Measurements from ENCODE around the gene FHOD3.

DNA sequence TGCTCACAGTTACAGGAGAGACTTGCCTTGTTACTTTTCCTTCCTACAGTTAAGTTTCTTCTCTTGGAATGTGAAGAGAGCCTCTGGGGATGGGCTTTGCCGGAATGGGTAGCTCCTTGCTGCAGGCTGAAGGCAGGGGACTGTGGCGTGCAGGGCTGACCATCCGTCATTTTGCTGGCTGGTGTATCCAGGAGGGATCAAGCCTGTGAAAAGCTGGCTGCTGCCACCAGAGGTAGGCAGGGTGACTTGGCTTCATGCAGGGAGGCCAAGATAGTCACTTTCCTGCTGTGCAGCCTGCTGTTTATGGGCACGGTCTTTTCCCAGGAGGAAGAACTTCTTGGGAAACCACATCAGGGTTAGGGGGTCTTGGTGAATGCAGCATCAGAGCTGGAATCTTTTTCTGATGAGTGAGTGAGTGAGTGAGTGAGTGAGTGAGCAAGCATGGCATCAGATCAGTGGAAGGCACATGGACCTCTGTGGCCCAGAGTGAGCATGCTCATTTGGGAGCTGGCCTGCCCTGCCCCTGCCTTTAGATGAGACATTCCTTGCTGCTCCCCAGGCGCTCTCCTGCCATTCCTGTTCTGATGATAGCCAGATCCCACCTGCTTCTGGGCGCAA is 33.0 kb downstream of the FHOD3 start:
- TF ChIP-seq, protein P1, sequence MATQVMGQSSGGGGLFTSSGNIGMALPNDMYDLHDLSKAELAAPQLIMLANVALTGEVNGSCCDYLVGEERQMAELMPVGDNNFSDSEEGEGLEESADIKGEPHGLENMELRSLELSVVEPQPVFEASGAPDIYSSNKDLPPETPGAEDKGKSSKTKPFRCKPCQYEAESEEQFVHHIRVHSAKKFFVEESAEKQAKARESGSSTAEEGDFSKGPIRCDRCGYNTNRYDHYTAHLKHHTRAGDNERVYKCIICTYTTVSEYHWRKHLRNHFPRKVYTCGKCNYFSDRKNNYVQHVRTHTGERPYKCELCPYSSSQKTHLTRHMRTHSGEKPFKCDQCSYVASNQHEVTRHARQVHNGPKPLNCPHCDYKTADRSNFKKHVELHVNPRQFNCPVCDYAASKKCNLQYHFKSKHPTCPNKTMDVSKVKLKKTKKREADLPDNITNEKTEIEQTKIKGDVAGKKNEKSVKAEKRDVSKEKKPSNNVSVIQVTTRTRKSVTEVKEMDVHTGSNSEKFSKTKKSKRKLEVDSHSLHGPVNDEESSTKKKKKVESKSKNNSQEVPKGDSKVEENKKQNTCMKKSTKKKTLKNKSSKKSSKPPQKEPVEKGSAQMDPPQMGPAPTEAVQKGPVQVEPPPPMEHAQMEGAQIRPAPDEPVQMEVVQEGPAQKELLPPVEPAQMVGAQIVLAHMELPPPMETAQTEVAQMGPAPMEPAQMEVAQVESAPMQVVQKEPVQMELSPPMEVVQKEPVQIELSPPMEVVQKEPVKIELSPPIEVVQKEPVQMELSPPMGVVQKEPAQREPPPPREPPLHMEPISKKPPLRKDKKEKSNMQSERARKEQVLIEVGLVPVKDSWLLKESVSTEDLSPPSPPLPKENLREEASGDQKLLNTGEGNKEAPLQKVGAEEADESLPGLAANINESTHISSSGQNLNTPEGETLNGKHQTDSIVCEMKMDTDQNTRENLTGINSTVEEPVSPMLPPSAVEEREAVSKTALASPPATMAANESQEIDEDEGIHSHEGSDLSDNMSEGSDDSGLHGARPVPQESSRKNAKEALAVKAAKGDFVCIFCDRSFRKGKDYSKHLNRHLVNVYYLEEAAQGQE (IDR thresholded peaks at IDR 0.05) = no peak
- TF ChIP-seq, protein P2, sequence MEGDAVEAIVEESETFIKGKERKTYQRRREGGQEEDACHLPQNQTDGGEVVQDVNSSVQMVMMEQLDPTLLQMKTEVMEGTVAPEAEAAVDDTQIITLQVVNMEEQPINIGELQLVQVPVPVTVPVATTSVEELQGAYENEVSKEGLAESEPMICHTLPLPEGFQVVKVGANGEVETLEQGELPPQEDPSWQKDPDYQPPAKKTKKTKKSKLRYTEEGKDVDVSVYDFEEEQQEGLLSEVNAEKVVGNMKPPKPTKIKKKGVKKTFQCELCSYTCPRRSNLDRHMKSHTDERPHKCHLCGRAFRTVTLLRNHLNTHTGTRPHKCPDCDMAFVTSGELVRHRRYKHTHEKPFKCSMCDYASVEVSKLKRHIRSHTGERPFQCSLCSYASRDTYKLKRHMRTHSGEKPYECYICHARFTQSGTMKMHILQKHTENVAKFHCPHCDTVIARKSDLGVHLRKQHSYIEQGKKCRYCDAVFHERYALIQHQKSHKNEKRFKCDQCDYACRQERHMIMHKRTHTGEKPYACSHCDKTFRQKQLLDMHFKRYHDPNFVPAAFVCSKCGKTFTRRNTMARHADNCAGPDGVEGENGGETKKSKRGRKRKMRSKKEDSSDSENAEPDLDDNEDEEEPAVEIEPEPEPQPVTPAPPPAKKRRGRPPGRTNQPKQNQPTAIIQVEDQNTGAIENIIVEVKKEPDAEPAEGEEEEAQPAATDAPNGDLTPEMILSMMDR (IDR thresholded peaks at IDR 0.05; ENCODE audit: low read depth, low read length, missing input control) = no peak
- no peak for TF ChIP-seq JUND (IDR thresholded peaks at IDR 0.05)
- TF ChIP-seq GABPA (IDR thresholded peaks at IDR 0.05 in 1 of 2, conservative IDR thresholded peaks at IDR 0.05 in 1 of 2) = no peak
- no peak for TF ChIP-seq TAF1 (conservative IDR thresholded peaks at IDR 0.05)
